GM18861 (cell line): Measurements from ENCODE around the gene MARCHF3.
"Not testable (repeated sequence)": the region's sequence is repeated elsewhere in the genome, so short reads cannot be mapped to it uniquely, and the experiment has no call there.

Experiments used
- ATAC-seq: cut with Tn5 transposase; IDR thresholded peaks from one replicate; pipeline ENCODE4 v1.9.1; 2021; ENCODE audit not compliant: unreplicated experiment

Gene MARCHF3

GRCh38 chr5:127030259-127031146 is at the start of gene MARCHF3:
Gene MARCHF3, minus strand, starts transcription at chr5:127030558. Its CDS starts 112,387 bp downstream, at chr5:126918171.
- ATAC-seq, result peak; percentile 91

- ATAC-seq, result no peak
Measured at GRCh38 chr5:127079994-127080491, 49.7 kb upstream of the MARCHF3 start.

- ATAC-seq, result no peak
Measured at GRCh38 chr5:127077366-127077765, 47.0 kb upstream of the MARCHF3 start.

GRCh38 chr5:127076315-127077129 is 46.2 kb upstream of the MARCHF3 start:
- no peak for ATAC-seq

GRCh38 chr5:127074466-127074865 is 44.1 kb upstream of the MARCHF3 start:
- no peak for ATAC-seq

- peak; percentile 97 for ATAC-seq
Measured at GRCh38 chr5:127072861-127073846, 42.8 kb upstream of the MARCHF3 start, which contains the start of gene C5orf63. Gene C5orf63, minus strand, starts transcription at chr5:127073502. Its CDS starts 14,507 bp downstream, at chr5:127058995.

- ATAC-seq, result no peak
Measured at GRCh38 chr5:127070243-127070642, 39.9 kb upstream of the MARCHF3 start.

- ATAC-seq, result no peak
Measured at GRCh38 chr5:127068493-127069214, 38.3 kb upstream of the MARCHF3 start.

- ATAC-seq, result no peak
Measured at GRCh38 chr5:127066721-127067120, 36.4 kb upstream of the MARCHF3 start.

GRCh38 chr5:127064253-127064840 is 34.0 kb upstream of the MARCHF3 start:
- no peak for ATAC-seq

- no peak for ATAC-seq
Measured at GRCh38 chr5:127063257-127063913, 33.0 kb upstream of the MARCHF3 start.

- ATAC-seq, result no peak
Measured at GRCh38 chr5:127061956-127062355, 31.6 kb upstream of the MARCHF3 start.

GRCh38 chr5:127061537-127061936 is 31.2 kb upstream of the MARCHF3 start:
- no peak for ATAC-seq

- ATAC-seq, result no peak
Measured at GRCh38 chr5:127060470-127060985, 30.2 kb upstream of the MARCHF3 start.

- no peak for ATAC-seq
Measured at GRCh38 chr5:127056896-127057295, 26.5 kb upstream of the MARCHF3 start.

GRCh38 chr5:127055880-127056653 is 25.7 kb upstream of the MARCHF3 start:
- ATAC-seq, result no peak

GRCh38 chr5:127053551-127053950 is 23.2 kb upstream of the MARCHF3 start:
- not testable (repeated sequence) for ATAC-seq

- no peak for ATAC-seq
Measured at GRCh38 chr5:127053049-127053448, 22.7 kb upstream of the MARCHF3 start.
